Type B pancreatic cell (in vitro differentiated cells): ENCODE results near the gene ETV6. TPM values are rescaled to one million over a fixed set of nuclear protein-coding genes. Genes with fewer than 3 reads are reported as not detected.

Source experiments
- DNase-seq: peaks from one replicate; pipeline ENCODE4 v3.0.0; 2021; ENCODE audit warnings: mixed read lengths; ENCODE audit not compliant: unreplicated experiment; ENCODE audit errors: extremely low spot score
- H3K27ac Mint-ChIP-seq: 2 replicates; pipeline ENCODE4 v1.8.0; 2021; ENCODE audit warnings: mild to moderate bottlenecking, mixed read lengths
- H3K27me3 Mint-ChIP-seq: 2 replicates; pipeline ENCODE4 v1.8.0; 2021; ENCODE audit warnings: mixed read lengths
- H3K36me3 Mint-ChIP-seq: 2 replicates; pipeline ENCODE4 v1.8.0; 2021; ENCODE audit warnings: mixed read lengths
- H3K4me1 Mint-ChIP-seq: one replicate; pipeline ENCODE4 v1.8.0; 2021; ENCODE audit warnings: mixed read lengths; ENCODE audit not compliant: unreplicated experiment
- H3K4me3 Mint-ChIP-seq: 2 replicates; pipeline ENCODE4 v1.8.0; 2021; ENCODE audit warnings: mild to moderate bottlenecking, mixed read lengths
- H3K9me3 Mint-ChIP-seq: 2 replicates; pipeline ENCODE4 v1.8.0; 2021; ENCODE audit warnings: mixed read lengths
- CTCF ChIP-seq: fragments of 200-600 bp; sonication (generic); conservative IDR thresholded peaks from 2 replicates; pipeline ENCODE4 v1.5.0; 2021; ENCODE audit warnings: antibody characterized with exemption, mild to moderate bottlenecking
- total RNA-seq: library from RNA; stranded (reverse); gene quantifications from 2 replicates; pipeline ENCODE4 v1.2.1, GENCODE V29; 2021; ENCODE audit warnings: low replicate concordance

Gene ETV6
- total RNA-seq, 1 donor from 2014 or later = 26.5 TPM

GRCh38 chr12:11872055-11872454, 222.6 kb downstream of the ETV6 start:
- peaks cover 6% of the 10 kb centered on the region for H3K4me1 Mint-ChIP-seq
- H3K27ac Mint-ChIP-seq = no peak overlapping the region
- DNase-seq = no peak
- peaks cover 52% of the 10 kb centered on the region for H3K36me3 Mint-ChIP-seq
- H3K9me3 Mint-ChIP-seq = no peaks in the 10 kb centered on the region
- TF ChIP-seq CTCF = no peak
- no peak overlapping the region for H3K4me3 Mint-ChIP-seq
- no peaks in the 10 kb centered on the region for H3K27me3 Mint-ChIP-seq

GRCh38 chr12:11875414-11875935, 226.0 kb downstream of the ETV6 start:
- peak overlapping the region; percentile 26 for H3K4me3 Mint-ChIP-seq
- peaks cover 37% of the 10 kb centered on the region for H3K36me3 Mint-ChIP-seq
- no peaks in the 10 kb centered on the region for H3K9me3 Mint-ChIP-seq
- no peaks in the 10 kb centered on the region for H3K27me3 Mint-ChIP-seq
- no peak for DNase-seq
- H3K27ac Mint-ChIP-seq = peak overlapping the region; percentile 90
- no peak for TF ChIP-seq CTCF
- peaks cover 22% of the 10 kb centered on the region for H3K4me1 Mint-ChIP-seq

GRCh38 chr12:11876307-11876706, 226.8 kb downstream of the ETV6 start:
- Mint-ChIP-seq H3K27me3 (no peaks in the 10 kb centered on the region), H3K36me3 (peaks cover 37% of the 10 kb centered on the region), H3K9me3 (no peaks in the 10 kb centered on the region), H3K4me3 (no peak overlapping the region), H3K27ac (peak overlapping the region; percentile 81), H3K4me1 (peaks cover 22% of the 10 kb centered on the region)
- DNase-seq = no peak
- no peak for TF ChIP-seq CTCF

- Mint-ChIP-seq H3K4me3 (no peak overlapping the region), H3K4me1 (peaks cover 22% of the 10 kb centered on the region), H3K27me3 (no peaks in the 10 kb centered on the region), H3K36me3 (peaks cover 30% of the 10 kb centered on the region), H3K9me3 (no peaks in the 10 kb centered on the region), H3K27ac (peak overlapping the region; percentile 81)
- no peak for TF ChIP-seq CTCF
- no peak for DNase-seq
Observed at GRCh38 chr12:11877102-11877826, 227.8 kb downstream of the ETV6 start.

- TF ChIP-seq CTCF = no peak
- Mint-ChIP-seq H3K27me3 (no peaks in the 10 kb centered on the region), H3K9me3 (no peaks in the 10 kb centered on the region), H3K4me1 (peaks cover 22% of the 10 kb centered on the region), H3K4me3 (peak overlapping the region; percentile 37), H3K36me3 (peaks cover 32% of the 10 kb centered on the region), H3K27ac (peak overlapping the region; percentile 81)
- no peak for DNase-seq
Observed at GRCh38 chr12:11877869-11878780, 228.7 kb downstream of the ETV6 start.
